ENCODE results near the gene TRMT61A. TPM values are rescaled to one million over a fixed set of nuclear protein-coding genes. Genes with fewer than 3 reads are reported as not detected.

TRMT61A gene
- polyA plus RNA-seq, 3 donors: 2.7 to 7.1 (median 3.4) TPM

- peaks cover 11% of the 10 kb centered on the region for H3K4me1 Mint-ChIP-seq
- H3K9me3 Mint-ChIP-seq: peaks cover 0 to 4% (median 0%) of the 10 kb centered on the region in 7 donors
- peaks cover 20 to 35% (median 21%) of the 10 kb centered on the region in 3 donors for H3K27me3 Mint-ChIP-seq (ENCODE audit: low read depth in 3 of 3)
- Histone ChIP-seq H3K9me3 (replicated peaks in 1 of 2; ENCODE audit: control insufficient read depth in 1 of 2, insufficient read depth in 1 of 2, low read length in 2 of 2) (no peaks in the 10 kb centered on the region), H3K79me2 (ENCODE audit: insufficient read depth, low read length) (no peaks in the 10 kb centered on the region), H3K27me3 (ENCODE audit: control insufficient read depth in 2 of 2, insufficient read depth in 2 of 2, low read length in 2 of 2) (peaks cover 7 to 20% of the 10 kb centered on the region in 2 donors), H2AFZ (ENCODE audit: insufficient read depth, low read depth, low read length, poor library complexity, severe bottlenecking) (no peak overlapping the region), H3K36me3 (replicated peaks in 1 of 2; ENCODE audit: control insufficient read depth in 1 of 2, insufficient read depth in 2 of 2, low read length in 2 of 2) (no peaks in the 10 kb centered on the region), H3K9ac (ENCODE audit: insufficient read depth, low read length, poor library complexity, severe bottlenecking) (no peak overlapping the region), H4K20me1 (ENCODE audit: insufficient read depth, low read length) (peaks cover 40% of the 10 kb centered on the region), H3K4me1 (ENCODE audit: control insufficient read depth in 1 of 2, insufficient read depth in 2 of 2, low read length in 2 of 2) (peaks cover 16 to 36% of the 10 kb centered on the region in 2 donors), H3K4me3 (replicated peaks in 1 of 3; ENCODE audit: low read depth in 2 of 3, low read length in 3 of 3) (no peak overlapping the region), H3K27ac (ENCODE audit: low read depth in 1 of 2, low read length in 2 of 2) (no peak overlapping the region), H3K4me2 (replicated peaks; ENCODE audit: extremely low read depth, low read length, poor library complexity, severe bottlenecking) (no peak overlapping the region)
- no peak overlapping the region for H3K4me3 Mint-ChIP-seq
- peaks cover 0 to 3% of the 10 kb centered on the region in 2 donors for H3K36me3 Mint-ChIP-seq
- WGBS (ENCODE audit: insufficient coverage): 66% methylated on average over 17 of the region's 20 CpGs
- DNase-seq: no peak
- TF ChIP-seq CTCF (IDR thresholded peaks at IDR 0.05): no peak
- no peak overlapping the region for H3K27ac Mint-ChIP-seq
- intact Hi-C loops (cut with micrococcal nuclease): loop anchor here in 1 of 2 donors (1.0 kb wide), 1 partner anchor 28 kb away; no protein-coding TSS in a partner anchor
These were observed 11.1 kb upstream of the TRMT61A start for GRCh38 chr14:103517721-103518421.

- Histone ChIP-seq H3K36me3 (replicated peaks in 1 of 2; ENCODE audit: control insufficient read depth in 1 of 2, insufficient read depth in 2 of 2, low read length in 2 of 2) (no peaks in the 10 kb centered on the region), H4K20me1 (ENCODE audit: insufficient read depth, low read length) (peaks cover 33% of the 10 kb centered on the region), H3K4me1 (ENCODE audit: control insufficient read depth in 1 of 2, insufficient read depth in 2 of 2, low read length in 2 of 2) (peaks cover 16 to 39% of the 10 kb centered on the region in 2 donors), H3K9ac (ENCODE audit: insufficient read depth, low read length, poor library complexity, severe bottlenecking) (no peak overlapping the region), H3K9me3 (replicated peaks in 1 of 2; ENCODE audit: control insufficient read depth in 1 of 2, insufficient read depth in 1 of 2, low read length in 2 of 2) (peaks cover 2 to 4% of the 10 kb centered on the region in 2 donors), H2AFZ (ENCODE audit: insufficient read depth, low read depth, low read length, poor library complexity, severe bottlenecking) (no peak overlapping the region), H3K4me2 (replicated peaks; ENCODE audit: extremely low read depth, low read length, poor library complexity, severe bottlenecking) (no peak overlapping the region), H3K27me3 (ENCODE audit: control insufficient read depth in 2 of 2, insufficient read depth in 2 of 2, low read length in 2 of 2) (peaks cover 13 to 26% of the 10 kb centered on the region in 2 donors), H3K79me2 (ENCODE audit: insufficient read depth, low read length) (no peaks in the 10 kb centered on the region), H3K4me3 (replicated peaks in 1 of 3; ENCODE audit: low read depth in 2 of 3, low read length in 3 of 3) (no peak overlapping the region), H3K27ac (ENCODE audit: low read depth in 1 of 2, low read length in 2 of 2) (no peak overlapping the region)
- intact Hi-C loops (cut with micrococcal nuclease): loop anchor here (1.0 kb wide), 1 partner anchor 28 kb away; no protein-coding TSS in a partner anchor
- peak; percentile 30 to 48 (median 43) for DNase-seq
- Mint-ChIP-seq H3K36me3 (peaks cover 2 to 3% of the 10 kb centered on the region in 2 donors), H3K4me3 (no peak overlapping the region), H3K9me3 (peaks cover 0 to 9% (median under 1%) of the 10 kb centered on the region in 7 donors), H3K27ac (peak overlapping the region in 1 of 7 donors; percentile 33), H3K4me1 (peaks cover 13% of the 10 kb centered on the region), H3K27me3 (ENCODE audit: low read depth in 3 of 3) (peaks cover 26 to 41% (median 28%) of the 10 kb centered on the region in 3 donors)
- peak; percentile 99 for TF ChIP-seq CTCF (IDR thresholded peaks at IDR 0.05)
- WGBS (ENCODE audit: insufficient coverage): 47% methylated on average over 5 of the region's 9 CpGs
These were observed 10.5 kb upstream of the TRMT61A start for GRCh38 chr14:103518422-103519042.
